Activated T-helper 1 cell treated with anti-CD3 and anti-CD28 coated beads, Interleukin-12 subunit alpha, Interleukin-12 subunit beta, Interleukin-2, Interleukin-4 antibody, amounts not matched to agents 30 ng/mL and 10 ng/mL and 1 ng/mL, durations not matched to agents 14 hours and 24 hours and 36 hours (primary cell): Measurements from ENCODE around the gene EP400. TPM values are rescaled to one million over a fixed set of nuclear protein-coding genes. Genes with fewer than 3 reads are reported as not detected.

Source experiments
- DNase-seq: peaks from one replicate; pipeline ENCODE4 v3.0.0; 2021; ENCODE audit warnings: low spot score
- H3K27ac Mint-ChIP-seq: one replicate; pipeline ENCODE4 v1.8.0; 2021; ENCODE audit warnings: mild to moderate bottlenecking, mixed read lengths
- H3K27me3 Mint-ChIP-seq: one replicate; pipeline ENCODE4 v1.8.0; 2022; ENCODE audit warnings: mild to moderate bottlenecking, moderate library complexity, mixed read lengths; ENCODE audit not compliant: insufficient read depth
- H3K36me3 Mint-ChIP-seq: one replicate; pipeline ENCODE4 v1.8.0; 2021; ENCODE audit warnings: low read depth, mixed read lengths
- H3K4me1 Mint-ChIP-seq: one replicate; pipeline ENCODE4 v1.8.0; 2021; ENCODE audit warnings: low read depth, mixed read lengths
- H3K4me3 Mint-ChIP-seq: one replicate; pipeline ENCODE4 v1.8.0; 2021; ENCODE audit warnings: mild to moderate bottlenecking, moderate library complexity, mixed read lengths
- H3K9me3 Mint-ChIP-seq: one replicate; pipeline ENCODE4 v1.8.0; 2021; ENCODE audit warnings: mixed read lengths
- intact Hi-C: fragments of 100-400 bp; cut with micrococcal nuclease; formaldehyde crosslinking; loops from one replicate; pipeline ENCODE4 v1.15.1; 2024
- total RNA-seq: library from RNA; stranded (reverse); gene quantifications from 2 replicates; pipeline ENCODE4 v1.2.3, GENCODE V29; 2022

The EP400 gene, protein sequence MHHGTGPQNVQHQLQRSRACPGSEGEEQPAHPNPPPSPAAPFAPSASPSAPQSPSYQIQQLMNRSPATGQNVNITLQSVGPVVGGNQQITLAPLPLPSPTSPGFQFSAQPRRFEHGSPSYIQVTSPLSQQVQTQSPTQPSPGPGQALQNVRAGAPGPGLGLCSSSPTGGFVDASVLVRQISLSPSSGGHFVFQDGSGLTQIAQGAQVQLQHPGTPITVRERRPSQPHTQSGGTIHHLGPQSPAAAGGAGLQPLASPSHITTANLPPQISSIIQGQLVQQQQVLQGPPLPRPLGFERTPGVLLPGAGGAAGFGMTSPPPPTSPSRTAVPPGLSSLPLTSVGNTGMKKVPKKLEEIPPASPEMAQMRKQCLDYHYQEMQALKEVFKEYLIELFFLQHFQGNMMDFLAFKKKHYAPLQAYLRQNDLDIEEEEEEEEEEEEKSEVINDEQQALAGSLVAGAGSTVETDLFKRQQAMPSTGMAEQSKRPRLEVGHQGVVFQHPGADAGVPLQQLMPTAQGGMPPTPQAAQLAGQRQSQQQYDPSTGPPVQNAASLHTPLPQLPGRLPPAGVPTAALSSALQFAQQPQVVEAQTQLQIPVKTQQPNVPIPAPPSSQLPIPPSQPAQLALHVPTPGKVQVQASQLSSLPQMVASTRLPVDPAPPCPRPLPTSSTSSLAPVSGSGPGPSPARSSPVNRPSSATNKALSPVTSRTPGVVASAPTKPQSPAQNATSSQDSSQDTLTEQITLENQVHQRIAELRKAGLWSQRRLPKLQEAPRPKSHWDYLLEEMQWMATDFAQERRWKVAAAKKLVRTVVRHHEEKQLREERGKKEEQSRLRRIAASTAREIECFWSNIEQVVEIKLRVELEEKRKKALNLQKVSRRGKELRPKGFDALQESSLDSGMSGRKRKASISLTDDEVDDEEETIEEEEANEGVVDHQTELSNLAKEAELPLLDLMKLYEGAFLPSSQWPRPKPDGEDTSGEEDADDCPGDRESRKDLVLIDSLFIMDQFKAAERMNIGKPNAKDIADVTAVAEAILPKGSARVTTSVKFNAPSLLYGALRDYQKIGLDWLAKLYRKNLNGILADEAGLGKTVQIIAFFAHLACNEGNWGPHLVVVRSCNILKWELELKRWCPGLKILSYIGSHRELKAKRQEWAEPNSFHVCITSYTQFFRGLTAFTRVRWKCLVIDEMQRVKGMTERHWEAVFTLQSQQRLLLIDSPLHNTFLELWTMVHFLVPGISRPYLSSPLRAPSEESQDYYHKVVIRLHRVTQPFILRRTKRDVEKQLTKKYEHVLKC (N-terminal part only)
- total RNA-seq, result 66.6 TPM in 2 replicates

DNA sequence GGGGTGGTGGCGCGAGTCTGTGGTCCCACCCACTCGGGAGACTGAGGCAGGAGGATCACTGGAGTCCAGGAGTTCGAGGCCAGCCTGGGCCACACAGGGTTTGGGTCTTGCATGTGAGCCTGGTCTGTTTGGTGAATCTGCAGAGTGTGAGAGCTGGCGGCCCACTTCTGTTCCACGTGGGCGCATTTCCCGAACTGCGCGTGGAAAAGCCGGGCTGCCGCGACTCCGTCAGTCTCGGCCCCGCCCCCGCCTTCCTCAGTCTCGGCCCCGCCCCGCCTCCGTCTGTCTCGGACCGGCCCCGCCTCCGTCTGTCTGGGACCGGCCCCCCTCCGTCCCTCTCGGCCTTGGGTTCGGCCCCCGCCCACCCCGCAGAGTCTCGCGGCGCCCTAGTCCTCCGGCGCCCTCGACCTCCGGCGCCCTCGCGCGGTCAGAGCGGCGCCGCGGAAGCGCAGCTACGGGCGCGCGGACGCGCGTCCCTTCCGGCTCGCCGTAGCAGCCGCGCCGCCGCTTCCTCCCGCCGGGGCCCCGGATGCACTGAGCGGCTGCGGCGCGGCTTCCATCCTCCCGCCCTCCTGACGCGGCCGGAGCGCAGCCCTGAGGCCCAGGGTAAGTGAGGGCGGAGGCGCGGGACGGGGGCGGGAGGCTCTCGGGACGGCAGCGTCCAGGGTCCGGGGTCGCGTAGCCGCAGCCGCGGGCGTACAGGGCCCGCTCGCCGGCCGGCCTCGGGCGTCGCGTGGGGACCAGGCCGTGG is at the start of gene EP400:
TSS of gene EP400 (plus strand) at position 512 of the 751 bp plus-strand sequence. CDS start 10,678 bp downstream, outside the sequence.
- intact Hi-C loops, result loop anchor here (1.0 to 5.0 kb wide), 8 partner anchors 20 to 1077 kb away; partner anchors contain the start of genes GOLGA3, MMP17, POLE and PUS1
- Mint-ChIP-seq H3K9me3 (no peaks in the 10 kb centered on the region), H3K4me1 (peaks cover 30% of the 10 kb centered on the region), H3K4me3 (peak within 1 kb of the TSS; percentile 92), H3K27ac (peak within 1 kb of the TSS; percentile 90), H3K27me3 (no peaks in the 10 kb centered on the region), H3K36me3 (peaks cover 6% of the 10 kb centered on the region)
- DNase-seq, result peak; percentile 89

DNA sequence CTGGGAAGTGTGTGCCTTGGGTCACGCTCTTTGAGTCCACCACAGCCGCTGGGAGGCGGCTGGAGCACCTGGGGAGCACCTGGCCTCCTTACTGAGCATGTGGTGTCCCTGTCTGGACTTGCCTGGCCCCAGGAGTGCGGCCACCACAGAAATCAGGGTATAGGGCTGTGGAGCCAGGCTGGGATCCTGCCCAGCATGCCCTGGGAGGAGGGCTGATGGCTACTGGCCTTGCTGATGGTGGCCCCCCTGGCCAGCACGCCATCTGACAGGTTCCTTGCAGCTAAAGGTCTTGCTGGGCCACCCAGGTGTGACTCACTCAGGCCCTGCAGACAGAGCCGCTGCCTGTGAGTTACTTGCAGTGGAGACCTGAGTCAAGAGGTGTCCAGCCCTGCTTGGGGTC is 49.3 kb upstream of the EP400 start:
- no peak overlapping the region for H3K4me3 Mint-ChIP-seq
- H3K4me1 Mint-ChIP-seq, result no peaks in the 10 kb centered on the region
- H3K27ac Mint-ChIP-seq, result no peak overlapping the region
- H3K27me3 Mint-ChIP-seq, result no peaks in the 10 kb centered on the region
- no peaks in the 10 kb centered on the region for H3K9me3 Mint-ChIP-seq
- H3K36me3 Mint-ChIP-seq, result no peaks in the 10 kb centered on the region
- intact Hi-C loops, result no loop called here
- no peak for DNase-seq

DNA sequence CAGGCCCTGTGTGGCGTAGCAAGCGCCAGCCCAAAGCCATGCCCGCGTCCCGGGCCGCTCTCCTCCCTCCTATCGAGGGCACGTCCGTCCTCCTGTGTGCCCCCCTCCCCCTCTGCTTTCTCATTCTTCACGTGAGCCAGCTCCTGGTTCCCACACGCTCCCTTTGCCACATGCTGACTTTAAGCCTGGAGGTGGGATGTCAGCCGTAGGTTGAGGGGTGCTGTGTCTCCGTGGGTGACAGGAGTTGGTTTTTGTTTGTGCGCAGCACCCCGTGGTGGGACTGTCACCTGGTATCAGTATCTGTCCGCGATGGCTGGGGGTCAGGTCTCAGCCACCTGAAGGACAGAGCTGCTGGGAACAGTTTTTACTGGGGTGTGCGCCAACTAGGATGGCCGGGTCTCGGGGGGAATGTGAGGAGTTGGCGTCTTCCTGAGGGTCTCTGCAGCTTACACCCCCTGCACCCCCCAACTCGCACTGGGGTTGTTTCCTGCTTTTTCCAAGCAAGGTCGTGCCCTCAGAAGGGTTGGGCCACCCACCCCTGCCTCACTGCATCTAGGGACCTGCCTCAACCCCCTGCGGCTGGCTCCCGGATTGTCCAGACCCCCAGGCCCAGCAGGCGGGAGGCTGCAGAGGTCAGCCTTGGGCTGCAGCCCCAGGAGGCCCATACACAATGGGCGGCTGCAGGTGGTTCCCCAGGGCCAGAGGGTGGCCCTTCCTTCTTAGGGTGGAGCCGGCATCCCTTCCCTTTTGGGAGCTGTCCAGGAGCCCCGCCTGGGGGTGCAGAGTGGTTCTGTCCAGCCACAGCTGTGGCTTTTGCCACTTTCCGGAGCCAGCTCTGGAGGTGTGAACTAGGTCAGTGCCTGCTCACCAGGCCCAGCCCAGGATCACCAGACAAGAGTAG is 48.1 kb upstream of the EP400 start:
- Mint-ChIP-seq H3K9me3 (no peaks in the 10 kb centered on the region), H3K27me3 (no peaks in the 10 kb centered on the region), H3K27ac (no peak overlapping the region), H3K36me3 (no peaks in the 10 kb centered on the region), H3K4me3 (no peak overlapping the region), H3K4me1 (no peaks in the 10 kb centered on the region)
- no peak for DNase-seq
- intact Hi-C loops, result no loop called here

DNA sequence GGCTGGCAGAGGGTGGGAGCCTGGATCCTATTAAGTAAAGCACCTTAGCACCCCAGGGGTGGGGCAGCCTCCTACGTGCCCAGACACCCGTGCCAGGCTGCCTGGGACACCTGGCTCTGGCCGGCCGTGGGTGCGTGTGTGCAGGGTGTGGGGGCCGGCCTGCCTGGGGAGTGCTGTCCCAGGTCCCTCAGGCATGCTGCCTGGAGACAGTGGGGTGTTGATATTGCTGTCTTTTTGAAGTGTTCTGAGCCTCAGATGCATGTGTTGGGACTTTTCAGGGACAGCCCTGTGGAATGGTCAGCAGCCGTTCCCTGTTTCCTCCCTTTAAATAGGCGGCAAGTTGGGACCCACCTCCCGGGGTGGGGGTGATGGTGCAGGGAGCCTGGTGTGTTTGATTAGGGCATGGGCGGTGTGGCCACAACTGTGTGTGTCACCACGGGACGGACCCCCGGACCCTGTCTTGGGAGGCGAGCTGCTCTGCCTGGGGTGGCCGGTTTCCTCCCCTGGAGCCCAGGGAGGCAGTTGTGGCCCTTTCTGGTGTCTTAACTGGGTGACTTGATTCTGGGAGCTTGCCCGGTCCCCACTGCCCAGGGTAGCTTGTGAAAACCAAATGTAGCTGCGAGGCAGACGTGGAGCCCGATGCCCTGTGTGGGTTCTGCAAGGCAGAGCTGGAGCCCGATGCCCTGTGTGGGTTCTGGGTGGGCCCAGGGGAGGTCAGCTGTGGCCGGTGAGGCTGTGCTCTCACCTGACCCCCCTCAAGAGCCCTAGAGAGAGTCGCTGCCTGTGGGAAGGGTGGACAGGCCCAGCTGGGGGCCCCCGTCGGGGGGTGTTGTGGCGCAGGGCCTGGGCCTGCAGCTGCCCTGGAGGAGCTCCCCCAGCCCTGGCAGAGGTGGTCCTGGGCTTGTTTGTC is 47.2 kb upstream of the EP400 start:
- H3K36me3 Mint-ChIP-seq, result no peaks in the 10 kb centered on the region
- H3K27ac Mint-ChIP-seq, result no peak overlapping the region
- no peaks in the 10 kb centered on the region for H3K27me3 Mint-ChIP-seq
- H3K4me1 Mint-ChIP-seq, result no peaks in the 10 kb centered on the region
- no peak for DNase-seq
- intact Hi-C loops, result no loop called here
- no peak overlapping the region for H3K4me3 Mint-ChIP-seq
- no peaks in the 10 kb centered on the region for H3K9me3 Mint-ChIP-seq

DNA sequence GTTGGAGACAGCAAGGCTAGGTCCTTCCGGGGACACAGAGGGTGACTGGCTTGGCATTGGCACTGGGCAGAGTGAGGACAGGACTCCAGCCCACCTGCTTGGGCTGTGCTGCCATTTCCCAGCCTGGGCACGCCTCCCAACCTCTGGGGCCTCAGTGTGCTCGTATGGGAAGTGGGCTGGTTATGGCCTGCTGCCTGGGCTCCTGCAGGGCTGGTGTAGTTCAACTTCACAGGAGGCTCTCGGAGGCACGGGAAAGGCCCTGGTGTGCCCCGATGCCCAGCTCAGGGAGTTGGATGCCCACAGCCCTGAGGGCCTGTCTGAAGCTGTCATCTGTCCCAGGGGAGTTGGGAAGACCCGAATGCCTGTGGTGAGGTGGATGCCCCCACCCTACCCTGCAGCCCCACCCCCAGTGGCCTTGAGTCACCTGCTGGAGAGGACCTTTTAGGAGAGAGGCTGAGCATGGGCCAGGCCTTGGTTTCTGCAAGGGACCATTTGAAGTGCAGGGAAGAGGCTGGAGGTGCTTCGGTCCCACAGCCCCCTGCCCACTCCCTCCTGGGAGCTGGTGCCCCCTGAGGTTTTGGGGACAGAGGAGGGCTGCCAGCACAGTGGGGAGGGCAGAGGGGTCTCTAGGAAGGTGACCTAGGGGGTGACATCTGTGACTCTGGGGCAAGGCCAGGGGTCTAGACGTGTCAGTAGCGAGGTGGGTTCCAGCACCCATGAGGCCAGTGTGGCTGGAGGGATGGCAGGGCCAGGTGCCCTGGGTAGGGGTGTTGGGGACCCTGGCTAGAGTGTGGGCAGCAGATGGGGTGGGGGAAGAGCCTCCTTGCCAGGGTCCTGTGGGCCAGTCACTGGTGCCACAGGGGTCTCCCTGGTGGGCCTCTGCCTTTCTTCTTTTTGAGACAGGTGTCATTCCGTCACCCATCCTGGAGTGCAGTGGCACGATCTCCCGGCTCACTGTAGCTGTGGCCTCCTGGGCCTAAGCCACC is 46.2 kb upstream of the EP400 start:
- Mint-ChIP-seq H3K36me3 (no peaks in the 10 kb centered on the region), H3K4me1 (no peaks in the 10 kb centered on the region), H3K27me3 (no peaks in the 10 kb centered on the region), H3K27ac (no peak overlapping the region), H3K9me3 (no peaks in the 10 kb centered on the region), H3K4me3 (no peak overlapping the region)
- intact Hi-C loops, result no loop called here
- DNase-seq, result no peak

DNA sequence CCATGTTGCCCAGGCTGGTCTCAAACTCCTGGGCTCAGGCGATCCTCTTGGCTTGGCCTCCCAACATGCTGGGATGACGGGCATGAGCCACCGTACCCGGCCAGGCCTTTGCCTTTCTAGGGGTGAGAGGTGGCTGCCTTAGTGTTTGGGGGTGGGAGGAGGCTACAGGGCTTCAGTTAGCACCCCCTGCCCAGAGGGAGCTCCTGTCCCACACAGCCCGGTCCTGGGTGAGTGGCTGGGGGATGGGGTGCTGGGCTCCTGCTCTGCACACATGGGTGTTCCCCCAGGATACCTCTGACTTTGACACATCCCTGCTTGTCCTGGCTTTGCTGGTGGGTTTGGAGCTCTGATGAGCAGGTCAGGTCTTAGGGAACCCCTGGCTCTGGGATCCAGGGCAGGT is 45.4 kb upstream of the EP400 start:
- DNase-seq, result no peak
- H3K4me3 Mint-ChIP-seq, result no peak overlapping the region
- H3K9me3 Mint-ChIP-seq, result no peaks in the 10 kb centered on the region
- H3K4me1 Mint-ChIP-seq, result no peaks in the 10 kb centered on the region
- no peak overlapping the region for H3K27ac Mint-ChIP-seq
- intact Hi-C loops, result no loop called here
- H3K36me3 Mint-ChIP-seq, result no peaks in the 10 kb centered on the region
- H3K27me3 Mint-ChIP-seq, result no peaks in the 10 kb centered on the region

DNA sequence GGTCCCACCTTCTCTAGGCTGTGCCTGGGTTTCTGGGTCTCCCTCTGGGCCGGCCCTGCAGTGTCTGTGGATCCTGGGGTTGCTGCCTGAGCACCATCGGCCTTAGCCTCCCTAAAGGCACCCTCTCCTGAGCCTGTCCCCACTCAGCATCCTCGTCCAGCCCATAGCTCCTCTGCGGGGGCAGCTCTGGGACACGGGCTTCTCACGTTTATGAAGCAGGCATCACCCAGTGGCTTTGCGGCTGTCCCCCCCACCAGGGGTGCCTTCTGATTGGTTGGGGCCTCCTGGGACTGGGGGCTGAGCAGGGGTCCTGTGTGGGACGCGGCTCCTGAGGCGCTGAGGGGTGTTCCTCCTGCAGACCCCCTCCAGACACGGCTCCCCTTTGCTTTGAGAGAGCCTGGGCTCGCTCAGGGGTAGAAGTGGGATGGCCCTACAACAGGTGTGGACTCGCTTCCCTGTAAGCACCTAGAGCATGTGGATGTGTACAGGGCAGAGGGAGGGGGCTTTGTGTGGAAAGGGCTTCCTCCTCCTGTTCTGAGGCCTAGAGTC is 44.6 kb upstream of the EP400 start:
- Mint-ChIP-seq H3K9me3 (no peaks in the 10 kb centered on the region), H3K4me1 (no peaks in the 10 kb centered on the region), H3K27me3 (no peaks in the 10 kb centered on the region), H3K4me3 (no peak overlapping the region), H3K27ac (no peak overlapping the region), H3K36me3 (no peaks in the 10 kb centered on the region)
- no peak for DNase-seq
- intact Hi-C loops, result no loop called here

DNA sequence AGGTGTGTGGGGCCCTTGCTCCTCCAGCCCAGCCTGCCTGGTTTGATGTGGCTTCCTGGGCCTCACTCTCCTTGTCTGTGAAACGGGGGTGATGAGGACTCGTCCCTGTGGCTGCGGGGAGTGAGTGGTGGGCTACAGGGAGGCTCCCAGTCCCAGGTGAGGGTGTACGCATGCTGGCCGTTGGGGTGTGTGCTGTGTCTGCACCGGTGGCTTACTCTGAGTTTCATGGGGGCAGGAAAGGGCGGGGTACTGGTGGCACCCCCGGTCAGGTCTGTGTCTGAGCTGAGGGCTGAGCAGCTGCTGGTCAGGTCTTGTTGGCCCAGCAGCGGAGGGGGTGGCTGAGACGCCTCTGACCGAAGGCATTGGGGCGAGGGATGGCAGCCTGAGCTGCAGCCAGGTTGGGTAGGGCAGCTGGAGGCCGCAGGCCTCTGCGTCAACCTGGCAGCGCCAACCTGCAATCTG is 44.1 kb upstream of the EP400 start:
- H3K4me3 Mint-ChIP-seq, result no peak overlapping the region
- no peaks in the 10 kb centered on the region for H3K9me3 Mint-ChIP-seq
- no peaks in the 10 kb centered on the region for H3K27me3 Mint-ChIP-seq
- no peaks in the 10 kb centered on the region for H3K4me1 Mint-ChIP-seq
- H3K36me3 Mint-ChIP-seq, result no peaks in the 10 kb centered on the region
- H3K27ac Mint-ChIP-seq, result no peak overlapping the region
- intact Hi-C loops, result no loop called here
- DNase-seq, result no peak

DNA sequence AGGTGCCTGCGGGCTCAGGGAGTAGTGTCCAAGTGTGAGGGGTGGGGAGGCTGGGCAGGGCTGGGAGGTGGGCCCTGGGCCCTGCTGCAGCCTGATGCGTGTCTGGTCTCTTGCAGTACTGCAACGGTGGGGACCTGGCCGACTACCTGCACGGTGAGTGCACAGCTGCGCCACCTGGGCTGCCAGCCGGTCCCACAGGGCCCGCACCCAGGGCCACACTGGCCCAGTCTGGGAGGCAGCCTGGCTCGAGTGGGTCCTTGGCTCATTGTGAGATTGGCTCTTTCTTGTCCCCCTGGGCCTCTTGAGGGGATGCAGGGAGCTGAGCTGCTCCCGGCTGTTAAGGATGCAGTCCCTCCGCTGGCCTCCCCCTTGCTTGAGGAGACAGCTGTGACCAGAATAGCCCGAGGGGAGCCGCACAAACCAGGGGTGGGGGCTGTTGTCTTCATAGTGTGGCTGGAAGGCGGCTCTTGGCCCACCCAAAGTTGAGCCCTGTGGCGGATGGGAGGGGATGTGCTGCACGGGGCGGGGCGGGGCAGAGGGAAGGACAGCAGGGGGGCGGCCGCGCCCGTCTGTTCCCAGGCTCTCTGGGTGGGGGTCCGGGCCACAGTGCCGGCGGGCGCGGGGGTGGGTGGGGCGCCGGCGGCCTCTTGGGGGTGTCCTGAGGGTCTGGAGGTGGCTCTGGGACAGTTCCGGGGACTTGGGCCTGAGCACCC is 42.2 kb upstream of the EP400 start:
- DNase-seq, result no peak
- Mint-ChIP-seq H3K27me3 (no peaks in the 10 kb centered on the region), H3K9me3 (no peaks in the 10 kb centered on the region), H3K4me1 (no peaks in the 10 kb centered on the region), H3K36me3 (no peaks in the 10 kb centered on the region), H3K4me3 (no peak overlapping the region), H3K27ac (no peak overlapping the region)
- intact Hi-C loops, result no loop called here
